Thyroid gland (tissue), 4 donors: ENCODE measurements around the gene RAB28.

Experiments used
- POLR2A ChIP-seq, 2 donors: fragments of 450-650 bp; IDR thresholded peaks; one replicate each; pipeline ENCODE4 v1.6.1; 2017; ENCODE audit warnings: antibody characterized with exemption in 2 of 2, mild to moderate bottlenecking in 2 of 2, moderate library complexity in 1 of 2
- TF ChIP-seq, protein P1 (sequence below), 6 experiments: fragments of 200-600 bp in 3 of 6; fragments of 450-650 bp in 3 of 6; sonication (generic) in 3 of 6; IDR thresholded peaks; one replicate each; pipeline ENCODE4 v1.5.1; 2016 to 2019; ENCODE audit warnings: antibody characterized with exemption in 6 of 6, mild to moderate bottlenecking in 2 of 6, inconsistent platforms in 1 of 6, moderate library complexity in 1 of 6

DNA sequence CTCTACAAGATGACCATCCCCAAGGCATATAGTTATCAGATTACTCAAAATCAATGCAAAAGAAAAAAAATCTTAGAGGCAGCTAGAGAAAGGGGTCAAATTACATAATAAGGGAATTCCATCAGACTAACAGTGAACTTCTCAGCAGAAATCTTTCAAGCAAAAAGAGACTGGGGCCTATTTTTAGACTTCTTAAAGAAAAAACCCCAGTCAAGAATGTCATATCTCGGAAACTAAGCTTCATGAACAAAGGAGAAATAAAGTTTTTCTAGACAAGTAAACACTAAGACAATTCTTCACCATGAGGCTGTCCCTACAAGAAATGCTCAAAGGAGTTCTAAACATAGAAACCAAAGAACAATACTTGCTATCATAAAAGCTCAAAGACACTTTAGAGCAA, 51.7 kb downstream of the RAB28 start:
- TF ChIP-seq, protein P1, sequence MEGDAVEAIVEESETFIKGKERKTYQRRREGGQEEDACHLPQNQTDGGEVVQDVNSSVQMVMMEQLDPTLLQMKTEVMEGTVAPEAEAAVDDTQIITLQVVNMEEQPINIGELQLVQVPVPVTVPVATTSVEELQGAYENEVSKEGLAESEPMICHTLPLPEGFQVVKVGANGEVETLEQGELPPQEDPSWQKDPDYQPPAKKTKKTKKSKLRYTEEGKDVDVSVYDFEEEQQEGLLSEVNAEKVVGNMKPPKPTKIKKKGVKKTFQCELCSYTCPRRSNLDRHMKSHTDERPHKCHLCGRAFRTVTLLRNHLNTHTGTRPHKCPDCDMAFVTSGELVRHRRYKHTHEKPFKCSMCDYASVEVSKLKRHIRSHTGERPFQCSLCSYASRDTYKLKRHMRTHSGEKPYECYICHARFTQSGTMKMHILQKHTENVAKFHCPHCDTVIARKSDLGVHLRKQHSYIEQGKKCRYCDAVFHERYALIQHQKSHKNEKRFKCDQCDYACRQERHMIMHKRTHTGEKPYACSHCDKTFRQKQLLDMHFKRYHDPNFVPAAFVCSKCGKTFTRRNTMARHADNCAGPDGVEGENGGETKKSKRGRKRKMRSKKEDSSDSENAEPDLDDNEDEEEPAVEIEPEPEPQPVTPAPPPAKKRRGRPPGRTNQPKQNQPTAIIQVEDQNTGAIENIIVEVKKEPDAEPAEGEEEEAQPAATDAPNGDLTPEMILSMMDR (IDR thresholded peaks at IDR 0.05) = no peak
- TF ChIP-seq POLR2A (IDR thresholded peaks at IDR 0.05) = no peak
